ENCODE data around the gene PHLDA3.
A peak's percentile ranks its signal among the peaks of the same experiment; 100 is the strongest.
"Not testable (repeated sequence)": the region's sequence is repeated elsewhere in the genome, so short reads cannot be mapped to it uniquely, and the experiment has no call there.

Gene PHLDA3

GRCh38 chr1:201475915-201476669, 7.1 kb upstream of the PHLDA3 start:
- DNase-seq (no peak), ATAC-seq (replicated peaks) (no peak)
- Mint-ChIP-seq H3K36me3 (ENCODE audit: insufficient read depth) (no peaks in the 10 kb centered on the region), H3K4me1 (ENCODE audit: low read depth in 2 of 2) (peaks cover 5 to 9% of the 10 kb centered on the region in 2 donors), H3K9me3 (no peaks in the 10 kb centered on the region), H3K4me3 (no peak overlapping the region), H3K27ac (no peak overlapping the region), H3K27me3 (peaks cover 43 to 53% of the 10 kb centered on the region in 2 donors)

- H3K27me3 Mint-ChIP-seq = peaks cover 49 to 56% of the 10 kb centered on the region in 2 donors
- ATAC-seq (replicated peaks) (no peak), DNase-seq (no peak)
- H3K27ac Mint-ChIP-seq = no peak overlapping the region
- H3K9me3 Mint-ChIP-seq = no peaks in the 10 kb centered on the region
- no peaks in the 10 kb centered on the region for H3K36me3 Mint-ChIP-seq (ENCODE audit: insufficient read depth)
- no peak overlapping the region for H3K4me3 Mint-ChIP-seq
- H3K4me1 Mint-ChIP-seq (ENCODE audit: low read depth in 2 of 2) = peaks cover 0 to 5% of the 10 kb centered on the region in 2 donors
These were observed 6.1 kb upstream of the PHLDA3 start for GRCh38 chr1:201475130-201475529.

DNA sequence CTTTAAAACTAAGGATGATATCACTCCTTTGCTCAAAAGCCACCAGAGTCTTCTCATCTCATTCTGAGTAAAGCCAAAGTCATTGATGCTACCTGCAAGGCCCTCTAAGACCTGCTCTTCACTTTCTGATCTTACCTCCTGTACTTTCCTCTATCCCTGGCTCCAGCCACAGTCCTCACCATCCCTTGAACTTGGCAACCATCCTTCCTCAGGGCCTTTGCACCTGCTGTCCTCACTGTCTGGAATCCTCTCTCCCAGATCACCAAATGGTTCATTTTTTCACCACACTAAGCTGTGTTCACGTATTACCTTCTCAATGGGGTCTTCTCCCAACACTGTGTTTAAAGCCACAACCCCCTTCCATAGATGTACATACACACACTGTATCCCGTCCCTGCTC, 4.3 kb upstream of the PHLDA3 start:
- Mint-ChIP-seq H3K4me1 (ENCODE audit: low read depth in 2 of 2) (peaks cover 0 to 9% of the 10 kb centered on the region in 2 donors), H3K27me3 (peaks cover 58 to 66% of the 10 kb centered on the region in 2 donors), H3K9me3 (no peaks in the 10 kb centered on the region), H3K4me3 (no peak overlapping the region), H3K27ac (no peak overlapping the region), H3K36me3 (ENCODE audit: insufficient read depth) (no peaks in the 10 kb centered on the region)
- DNase-seq (no peak), ATAC-seq (replicated peaks) (no peak)

DNA sequence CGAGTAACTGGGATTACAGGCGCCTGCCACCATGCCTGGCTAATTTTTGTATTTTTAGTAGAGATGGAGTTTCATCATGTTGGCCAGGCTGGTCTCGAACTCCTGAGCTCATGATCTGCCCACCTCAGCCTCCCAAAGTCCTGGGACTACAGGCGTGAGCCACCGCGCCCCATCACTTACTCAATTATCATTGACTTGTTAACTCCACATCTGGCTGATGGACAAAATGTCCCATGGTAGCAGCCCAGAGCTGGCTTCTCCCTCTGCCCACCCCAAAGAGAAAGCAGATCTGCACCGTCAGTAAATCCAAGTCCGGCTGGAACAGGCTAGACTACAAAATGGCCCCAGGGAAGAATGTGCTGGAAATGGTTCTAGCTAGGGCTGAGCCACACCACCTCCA, 3.3 kb upstream of the PHLDA3 start:
- not testable (repeated sequence) for H3K36me3 Mint-ChIP-seq (ENCODE audit: insufficient read depth); DNase-seq; H3K27ac Mint-ChIP-seq; H3K4me3 Mint-ChIP-seq; H3K4me1 Mint-ChIP-seq (ENCODE audit: low read depth in 2 of 2); H3K9me3 Mint-ChIP-seq; ATAC-seq (replicated peaks)
- H3K27me3 Mint-ChIP-seq = peaks cover 65 to 74% of the 10 kb centered on the region in 2 donors

- DNase-seq (no peak), ATAC-seq (replicated peaks) (no peak)
- H3K27ac Mint-ChIP-seq = no peak overlapping the region
- peaks cover 0 to 9% of the 10 kb centered on the region in 2 donors for H3K4me1 Mint-ChIP-seq (ENCODE audit: low read depth in 2 of 2)
- no peaks in the 10 kb centered on the region for H3K9me3 Mint-ChIP-seq
- peaks cover 5% of the 10 kb centered on the region for H3K36me3 Mint-ChIP-seq (ENCODE audit: insufficient read depth)
- H3K4me3 Mint-ChIP-seq = no peak overlapping the region
- H3K27me3 Mint-ChIP-seq = peaks cover 61 to 74% of the 10 kb centered on the region in 2 donors
These were observed 2.8 kb upstream of the PHLDA3 start for GRCh38 chr1:201471772-201472171.

- peaks cover 5% of the 10 kb centered on the region for H3K36me3 Mint-ChIP-seq (ENCODE audit: insufficient read depth)
- H3K27me3 Mint-ChIP-seq = peaks cover 53 to 77% of the 10 kb centered on the region in 2 donors
- H3K9me3 Mint-ChIP-seq = no peaks in the 10 kb centered on the region
- H3K4me3 Mint-ChIP-seq = no peak overlapping the region
- DNase-seq (no peak), ATAC-seq (replicated peaks) (no peak)
- no peak overlapping the region for H3K27ac Mint-ChIP-seq
- H3K4me1 Mint-ChIP-seq (ENCODE audit: low read depth in 2 of 2) = peaks cover 0 to 5% of the 10 kb centered on the region in 2 donors
These were observed 1.6 kb upstream of the PHLDA3 start for GRCh38 chr1:201470581-201470980.

- H3K9me3 Mint-ChIP-seq = no peaks in the 10 kb centered on the region
- peaks cover 0 to 5% of the 10 kb centered on the region in 2 donors for H3K4me1 Mint-ChIP-seq (ENCODE audit: low read depth in 2 of 2)
- H3K27me3 Mint-ChIP-seq = peaks cover 53 to 86% of the 10 kb centered on the region in 2 donors
- ATAC-seq (replicated peaks) = no peak
- peaks cover 5% of the 10 kb centered on the region for H3K36me3 Mint-ChIP-seq (ENCODE audit: insufficient read depth)
- DNase-seq = no peak
- H3K27ac Mint-ChIP-seq = no peak overlapping the region
- peak overlapping the region; percentile 9 to 51 for H3K4me3 Mint-ChIP-seq
These were observed 672 bp upstream of the PHLDA3 start for GRCh38 chr1:201469645-201470074.

- no peak overlapping the region for H3K27ac Mint-ChIP-seq
- H3K36me3 Mint-ChIP-seq (ENCODE audit: insufficient read depth) = peaks cover 5% of the 10 kb centered on the region
- peaks cover 54 to 85% of the 10 kb centered on the region in 2 donors for H3K27me3 Mint-ChIP-seq
- peaks cover 0 to 5% of the 10 kb centered on the region in 2 donors for H3K4me1 Mint-ChIP-seq (ENCODE audit: low read depth in 2 of 2)
- ATAC-seq (replicated peaks) = peak; percentile 43
- no peaks in the 10 kb centered on the region for H3K9me3 Mint-ChIP-seq
- DNase-seq = no peak
- peak overlapping the region; percentile 31 to 51 for H3K4me3 Mint-ChIP-seq
These were observed 516 bp downstream of the PHLDA3 start for GRCh38 chr1:201468501-201468843.

- Mint-ChIP-seq H3K9me3 (no peaks in the 10 kb centered on the region), H3K27ac (no peak overlapping the region), H3K4me1 (ENCODE audit: low read depth in 2 of 2) (peaks cover 0 to 5% of the 10 kb centered on the region in 2 donors), H3K36me3 (ENCODE audit: insufficient read depth) (peaks cover 5% of the 10 kb centered on the region), H3K27me3 (peaks cover 47 to 69% of the 10 kb centered on the region in 2 donors), H3K4me3 (no peak overlapping the region)
- ATAC-seq (replicated peaks) (no peak), DNase-seq (no peak)
These were observed 2.5 kb downstream of the PHLDA3 start for GRCh38 chr1:201466492-201466891.

- Mint-ChIP-seq H3K27me3 (peaks cover 41 to 69% of the 10 kb centered on the region in 2 donors), H3K4me3 (no peak overlapping the region), H3K36me3 (ENCODE audit: insufficient read depth) (peaks cover 5% of the 10 kb centered on the region), H3K9me3 (no peaks in the 10 kb centered on the region), H3K4me1 (ENCODE audit: low read depth in 2 of 2) (peaks cover 0 to 5% of the 10 kb centered on the region in 2 donors), H3K27ac (no peak overlapping the region)
- DNase-seq (no peak), ATAC-seq (replicated peaks) (no peak)
These were observed 3.2 kb downstream of the PHLDA3 start for GRCh38 chr1:201465698-201466290.

DNA sequence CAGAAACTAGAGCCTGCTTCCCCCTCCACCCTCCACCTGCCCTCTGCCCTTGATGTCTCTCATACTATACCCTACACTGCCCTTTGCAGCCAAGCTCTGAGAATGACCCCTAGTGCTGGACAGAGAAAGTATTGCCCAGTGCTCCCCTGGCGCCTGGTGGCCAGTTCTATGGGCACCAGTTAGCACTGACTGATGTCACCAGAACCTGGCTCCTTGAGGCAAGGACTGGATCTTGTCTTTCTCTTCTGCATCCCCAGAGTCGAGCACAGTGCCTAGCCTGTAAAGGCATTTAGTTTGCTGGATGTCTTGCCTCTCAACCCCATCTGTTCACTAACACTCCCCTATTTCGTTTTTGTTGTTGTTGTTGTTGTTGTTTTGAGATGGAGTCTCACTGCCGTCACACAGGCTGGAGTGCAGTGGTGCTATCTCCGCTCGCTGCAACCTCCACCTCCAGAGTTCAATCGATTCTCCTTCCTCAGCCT, 5.9 kb downstream of the PHLDA3 start:
- DNase-seq (no peak), ATAC-seq (replicated peaks) (no peak)
- Mint-ChIP-seq H3K36me3 (ENCODE audit: insufficient read depth) (peaks cover 5% of the 10 kb centered on the region), H3K4me1 (ENCODE audit: low read depth in 2 of 2) (no peaks in the 10 kb centered on the region), H3K27ac (no peak overlapping the region), H3K4me3 (no peak overlapping the region), H3K9me3 (no peaks in the 10 kb centered on the region), H3K27me3 (peaks cover 26 to 62% of the 10 kb centered on the region in 2 donors)

GRCh38 chr1:201461645-201462441, 7.1 kb downstream of the PHLDA3 start:
- no peak for ATAC-seq (replicated peaks)
- no peaks in the 10 kb centered on the region for H3K9me3 Mint-ChIP-seq
- H3K4me3 Mint-ChIP-seq = no peak overlapping the region
- no peaks in the 10 kb centered on the region for H3K36me3 Mint-ChIP-seq (ENCODE audit: insufficient read depth)
- no peak for DNase-seq
- no peaks in the 10 kb centered on the region for H3K4me1 Mint-ChIP-seq (ENCODE audit: low read depth in 2 of 2)
- H3K27me3 Mint-ChIP-seq = peaks cover 25 to 58% of the 10 kb centered on the region in 2 donors
- no peak overlapping the region for H3K27ac Mint-ChIP-seq

GRCh38 chr1:201460814-201461644, 8.0 kb downstream of the PHLDA3 start:
- Mint-ChIP-seq H3K4me1 (ENCODE audit: low read depth in 2 of 2) (no peaks in the 10 kb centered on the region), H3K27ac (no peak overlapping the region), H3K4me3 (no peak overlapping the region), H3K36me3 (ENCODE audit: insufficient read depth) (no peaks in the 10 kb centered on the region), H3K27me3 (peaks cover 25 to 50% of the 10 kb centered on the region in 2 donors), H3K9me3 (no peaks in the 10 kb centered on the region)
- no peak for ATAC-seq (replicated peaks)
- no peak for DNase-seq
